Measurements from ENCODE around the gene CAMSAP1. TPM values are rescaled to one million over a fixed set of nuclear protein-coding genes. Genes with fewer than 3 reads are reported as not detected.
A peak's percentile ranks its signal among the peaks of the same experiment; 100 is the strongest.
"Not testable (repeated sequence)": the region's sequence is repeated elsewhere in the genome, so short reads cannot be mapped to it uniquely, and the experiment has no call there.

CAMSAP1 gene
- polyA plus RNA-seq, 3 donors: 0.71 to 9.0 (median 0.75) TPM

GRCh38 chr9:135919318-135919890, 12.1 kb upstream of the CAMSAP1 start:
- H3K4me3 ChIP-seq (replicated peaks in 1 of 3; ENCODE audit: low read depth in 2 of 3, low read length in 3 of 3): no peak overlapping the region
- Mint-ChIP-seq H3K27ac (peak overlapping the region in 1 of 7 donors; percentile 46), H3K4me1 (no peaks in the 10 kb centered on the region), H3K36me3 (peaks cover 19 to 37% of the 10 kb centered on the region in 2 donors), H3K4me3 (no peak overlapping the region), H3K27me3 (ENCODE audit: low read depth in 3 of 3) (peaks cover 0 to 2% (median 1%) of the 10 kb centered on the region in 3 donors), H3K9me3 (peaks cover 25 to 56% (median 49%) of the 10 kb centered on the region in 7 donors)
- H3K4me1 ChIP-seq (ENCODE audit: control insufficient read depth in 1 of 2, insufficient read depth in 2 of 2, low read length in 2 of 2): no peaks in the 10 kb centered on the region
- H3K9me3 ChIP-seq (replicated peaks in 1 of 2; ENCODE audit: control insufficient read depth in 1 of 2, insufficient read depth in 1 of 2, low read length in 2 of 2): peaks cover 42 to 43% of the 10 kb centered on the region in 2 donors
- no peak for DNase-seq
- no peaks in the 10 kb centered on the region for H3K27me3 ChIP-seq (ENCODE audit: control insufficient read depth in 2 of 2, insufficient read depth in 2 of 2, low read length in 2 of 2)
- H3K4me2 ChIP-seq (replicated peaks; ENCODE audit: extremely low read depth, low read length, poor library complexity, severe bottlenecking): no peak overlapping the region
- H3K9ac ChIP-seq (ENCODE audit: insufficient read depth, low read length, poor library complexity, severe bottlenecking): no peak overlapping the region
- H4K20me1 ChIP-seq (ENCODE audit: insufficient read depth, low read length): no peaks in the 10 kb centered on the region
- H3K27ac ChIP-seq (ENCODE audit: low read depth in 1 of 2, low read length in 2 of 2): no peak overlapping the region
- H3K36me3 ChIP-seq (replicated peaks in 1 of 2; ENCODE audit: control insufficient read depth in 1 of 2, insufficient read depth in 2 of 2, low read length in 2 of 2): peaks cover 6 to 26% of the 10 kb centered on the region in 2 donors
- H2AFZ ChIP-seq (ENCODE audit: insufficient read depth, low read depth, low read length, poor library complexity, severe bottlenecking): no peak overlapping the region
- WGBS (ENCODE audit: insufficient coverage): 98% methylated on average over 8 of the region's 11 CpGs
- no peaks in the 10 kb centered on the region for H3K79me2 ChIP-seq (ENCODE audit: insufficient read depth, low read length)
- intact Hi-C loops (cut with micrococcal nuclease): no loop called here
- no peak for TF ChIP-seq CTCF (IDR thresholded peaks at IDR 0.05)

GRCh38 chr9:135916227-135916626, 8.9 kb upstream of the CAMSAP1 start:
- WGBS (ENCODE audit: insufficient coverage): 96% methylated on average over 9 of the region's 12 CpGs
- H3K27ac Mint-ChIP-seq; H3K4me1 Mint-ChIP-seq; H3K4me1 ChIP-seq (ENCODE audit: control insufficient read depth in 1 of 2, insufficient read depth in 2 of 2, low read length in 2 of 2); H3K9ac ChIP-seq (ENCODE audit: insufficient read depth, low read length, poor library complexity, severe bottlenecking); DNase-seq; H3K27me3 Mint-ChIP-seq (ENCODE audit: low read depth in 3 of 3); H3K4me3 ChIP-seq (replicated peaks in 1 of 3; ENCODE audit: low read depth in 2 of 3, low read length in 3 of 3); H2AFZ ChIP-seq (ENCODE audit: insufficient read depth, low read depth, low read length, poor library complexity, severe bottlenecking); H3K27ac ChIP-seq (ENCODE audit: low read depth in 1 of 2, low read length in 2 of 2); H3K79me2 ChIP-seq (ENCODE audit: insufficient read depth, low read length); H3K27me3 ChIP-seq (ENCODE audit: control insufficient read depth in 2 of 2, insufficient read depth in 2 of 2, low read length in 2 of 2); H4K20me1 ChIP-seq (ENCODE audit: insufficient read depth, low read length); H3K4me3 Mint-ChIP-seq; H3K4me2 ChIP-seq (replicated peaks; ENCODE audit: extremely low read depth, low read length, poor library complexity, severe bottlenecking); intact Hi-C loops (cut with micrococcal nuclease): not testable (repeated sequence)
- Histone ChIP-seq H3K36me3 (replicated peaks in 1 of 2; ENCODE audit: control insufficient read depth in 1 of 2, insufficient read depth in 2 of 2, low read length in 2 of 2) (peaks cover 13 to 44% of the 10 kb centered on the region in 2 donors), H3K9me3 (replicated peaks in 1 of 2; ENCODE audit: control insufficient read depth in 1 of 2, insufficient read depth in 1 of 2, low read length in 2 of 2) (peaks cover 42 to 62% of the 10 kb centered on the region in 2 donors)
- peaks cover 26 to 75% (median 56%) of the 10 kb centered on the region in 7 donors for H3K9me3 Mint-ChIP-seq
- peaks cover 35 to 56% of the 10 kb centered on the region in 2 donors for H3K36me3 Mint-ChIP-seq

All from CD14-positive monocyte (primary cell).